Naive thymus-derived CD8-positive, alpha-beta T cell (primary cell): ENCODE measurements around the gene DCAF10. TPM values are rescaled to one million over a fixed set of nuclear protein-coding genes. Genes with fewer than 3 reads are reported as not detected.
"Not testable (repeated sequence)": the region's sequence is repeated elsewhere in the genome, so short reads cannot be mapped to it uniquely, and the experiment has no call there.

Experiments used
- ATAC-seq, 2 donors: fragments of 150-1000 bp; cut with Tn5 transposase in 1 of 2; sonication (Bioruptor Pico), chemical (Tn5 transposase) in 1 of 2; 1 replicate in 1 of 2; 2 replicates in 1 of 2; pipeline ENCODE4 v1.10.0; 2021; ENCODE audit warnings: mild to moderate bottlenecking in 2 of 2, moderate library complexity in 2 of 2
- POLR2A ChIA-PET: fragments of 350-600 bp; sonication (Branson Sonifier 250); formaldehyde crosslinking; loops from one replicate; lab custom pipeline; 2021; ENCODE audit warnings: antibody characterized with exemption; lab: Charles Lee
- DNase-seq, 10 donors: peaks; one replicate each; pipeline versions ENCODE4 v3.0.0 to v3.0.0-alpha.2; 2020 to 2022
- H3K27ac Mint-ChIP-seq, 10 donors: one replicate each; pipeline ENCODE4 v1.8.0; 2020 to 2022; ENCODE audit warnings: mild to moderate bottlenecking in 10 of 10, mixed read lengths in 10 of 10, moderate library complexity in 4 of 10, inconsistent platforms in 1 of 10
- H3K27me3 Mint-ChIP-seq, 5 donors: one replicate each; pipeline ENCODE4 v1.8.0; 2021 to 2022; ENCODE audit warnings: mixed read lengths in 5 of 5
- H3K36me3 Mint-ChIP-seq, 3 donors: one replicate each; pipeline ENCODE4 v1.8.0; 2020 to 2022; ENCODE audit warnings: mixed read lengths in 3 of 3, mild to moderate bottlenecking in 2 of 3, inconsistent platforms in 1 of 3
- H3K4me1 Mint-ChIP-seq, 4 donors: one replicate each; pipeline ENCODE4 v1.8.0; 2021 to 2022; ENCODE audit warnings: mixed read lengths in 4 of 4
- H3K4me3 Mint-ChIP-seq, 10 donors: one replicate each; pipeline ENCODE4 v1.8.0; 2020 to 2022; ENCODE audit warnings: mild to moderate bottlenecking in 10 of 10, mixed read lengths in 10 of 10, moderate library complexity in 6 of 10, inconsistent platforms in 1 of 10
- H3K9me3 Mint-ChIP-seq, 9 donors: one replicate each; pipeline ENCODE4 v1.8.0; 2020 to 2022; ENCODE audit warnings: mixed read lengths in 9 of 9, mild to moderate bottlenecking in 3 of 9, inconsistent platforms in 1 of 9, moderate library complexity in 1 of 9
- polyA plus RNA-seq, 3 donors: library from polyadenylated mRNA; unstranded; fragments of 300-500 nt; fragmentation: Illumina TruSeq; gene quantifications; one replicate each; pipeline ENCODE4 v1.2.3, GENCODE V29; 2021
- total RNA-seq, 8 experiments: library from RNA in 2 of 8; stranded (reverse) in 2 of 8; gene quantifications; one replicate each; pipeline ENCODE4 v1.2.3 and lab custom pipeline; 2021 to 2026

DCAF10 gene
- total RNA-seq (10 to 100 TPM; 23.6 to 25.2 TPM), polyA plus RNA-seq (10 to 100 TPM; 27.3 to 35.0 (median 28.5) TPM), total RNA-seq (lab: John Stamatoyannopoulos, UW) (22.1 to 66.4 (median 54.2) reads per million in 6 experiments)

DNA sequence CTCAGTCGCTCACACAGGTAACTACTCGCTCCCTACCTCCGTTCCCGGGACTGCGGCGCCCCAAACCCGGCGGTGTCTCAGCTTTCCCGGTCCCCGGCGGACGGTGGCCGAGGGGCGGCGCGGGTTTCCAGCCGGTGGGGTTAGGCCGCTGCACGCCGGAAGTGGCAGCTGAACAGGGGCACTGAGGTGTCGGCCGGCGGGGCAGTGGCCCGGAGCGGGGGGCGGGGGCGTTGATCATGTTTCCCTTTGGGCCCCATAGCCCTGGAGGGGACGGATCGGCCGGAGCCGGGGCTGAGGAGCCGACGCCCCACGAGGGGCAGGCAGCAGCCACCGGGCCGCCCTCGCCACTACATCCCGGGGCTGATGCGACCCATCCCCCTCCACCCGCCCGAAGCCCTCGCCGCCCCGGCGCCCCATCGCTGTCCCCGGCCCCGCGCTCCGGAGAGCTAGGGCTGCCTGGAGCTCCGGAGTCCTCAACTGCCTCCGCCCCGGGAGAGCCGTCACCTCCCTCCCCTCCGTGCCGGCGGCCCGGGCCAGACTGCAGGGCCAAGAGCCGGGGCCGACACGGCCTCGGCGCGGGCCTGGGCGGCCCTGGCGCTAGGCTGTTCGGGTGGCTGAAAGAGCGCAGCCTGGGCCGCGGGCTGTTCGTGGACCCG is at the start of gene DCAF10:
DCAF10 (plus strand) TSS at position 167 of the 656 bp plus-strand sequence; CDS start at position 237, 70 bp downstream.
- POLR2A ChIA-PET, result interaction anchor here (0.6 to 3.5 kb wide), 5 partner anchors 10 to 34 kb away, joined by 3 to 58 read pairs (median 3); partner anchors contain the start of gene EXOSC3
- Mint-ChIP-seq H3K36me3 (peaks cover 0 to 11% (median 3%) of the 10 kb centered on the region in 3 donors), H3K4me3 (peak within 1 kb of the TSS; percentile 87 to 96 (median 91)), H3K9me3 (no peaks in the 10 kb centered on the region), H3K4me1 (peaks cover 12 to 43% (median 39%) of the 10 kb centered on the region in 4 donors), H3K27ac (peak within 1 kb of the TSS; percentile 78 to 96 (median 89)), H3K27me3 (no peaks in the 10 kb centered on the region)
- peak; percentile 83 for ATAC-seq
- peak; percentile 76 to 95 (median 88) for DNase-seq

- Mint-ChIP-seq H3K27ac (peak overlapping the region in 6 of 10 donors; percentile 65 to 89 (median 84)), H3K27me3 (no peaks in the 10 kb centered on the region), H3K36me3 (no peaks in the 10 kb centered on the region), H3K4me1 (peaks cover 17 to 36% (median 27%) of the 10 kb centered on the region in 4 donors), H3K4me3 (peak overlapping the region in 9 of 10 donors; percentile 17 to 75 (median 34)), H3K9me3 (no peaks in the 10 kb centered on the region)
- ATAC-seq, result no peak
- POLR2A ChIA-PET, result interaction anchor here (0.7 kb wide), 1 partner anchor 17 kb away, joined by 3 read pairs; no protein-coding TSS in a partner anchor
- DNase-seq, result no peak
These were observed 49.4 kb upstream of the DCAF10 start for GRCh38 chr9:37751186-37751585.

- H3K27me3 Mint-ChIP-seq, POLR2A ChIA-PET, DNase-seq, H3K27ac Mint-ChIP-seq, H3K36me3 Mint-ChIP-seq, H3K9me3 Mint-ChIP-seq, ATAC-seq, H3K4me3 Mint-ChIP-seq: not testable (repeated sequence)
- H3K4me1 Mint-ChIP-seq, result peaks cover 17 to 38% (median 30%) of the 10 kb centered on the region in 4 donors
These were observed 48.9 kb upstream of the DCAF10 start for GRCh38 chr9:37751704-37752103.

GRCh38 chr9:37752112-37752511 is 48.5 kb upstream of the DCAF10 start:
- POLR2A ChIA-PET, result interaction anchor here (1.6 kb wide), 1 partner anchor 160 kb away, joined by 3 read pairs; the partner anchor contains the start of gene TOMM5
- not testable (repeated sequence) for H3K27me3 Mint-ChIP-seq, ATAC-seq, H3K9me3 Mint-ChIP-seq, DNase-seq, H3K36me3 Mint-ChIP-seq
- Mint-ChIP-seq H3K4me1 (peaks cover 17 to 38% (median 31%) of the 10 kb centered on the region in 4 donors), H3K4me3 (peak overlapping the region in 3 of 10 donors; percentile 79 to 95 (median 90)), H3K27ac (peak overlapping the region in 1 of 10 donors; percentile 83)

DNA sequence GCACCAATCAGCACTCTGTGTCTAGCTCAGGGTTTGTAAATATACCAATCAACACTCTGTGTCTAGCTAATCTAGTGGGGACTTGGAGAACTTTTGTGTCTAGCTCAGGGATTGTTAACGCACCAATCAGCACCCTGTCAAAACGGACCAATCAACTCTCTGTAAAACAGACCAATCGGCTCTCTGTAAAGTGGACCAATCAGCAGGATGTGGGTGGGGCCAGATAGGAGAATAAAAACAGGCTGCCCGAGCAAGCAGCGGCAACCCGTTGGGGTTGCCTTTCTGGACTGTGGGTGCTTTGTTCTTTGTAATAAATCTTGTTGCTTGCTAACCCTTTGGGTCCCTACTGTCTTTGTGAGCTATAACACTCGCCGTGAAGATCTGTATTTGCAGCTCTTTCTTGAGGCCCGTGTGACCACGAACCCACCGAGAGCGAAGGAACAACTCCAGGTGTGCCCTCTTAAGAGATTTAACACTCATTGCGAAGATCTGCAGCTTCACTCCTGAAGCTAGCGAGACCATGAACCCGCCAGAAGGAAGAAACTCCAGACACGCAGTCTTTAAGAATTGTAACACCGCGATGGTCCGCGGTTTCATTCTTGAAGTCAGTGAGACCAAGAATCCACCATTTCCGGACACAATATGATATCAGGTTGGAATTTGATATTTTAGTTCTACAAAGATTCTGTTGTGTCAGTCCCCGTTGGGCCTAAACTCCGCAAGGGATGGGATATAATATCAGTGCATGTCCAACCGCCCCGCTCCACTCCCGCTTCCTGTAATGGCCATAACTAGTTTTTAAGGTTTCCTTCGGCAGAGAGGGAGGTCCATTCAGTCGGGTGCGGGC is 47.7 kb upstream of the DCAF10 start:
- Mint-ChIP-seq H3K9me3 (no peaks in the 10 kb centered on the region), H3K4me1 (peaks cover 17 to 42% (median 33%) of the 10 kb centered on the region in 4 donors), H3K27me3 (no peaks in the 10 kb centered on the region), H3K36me3 (peaks cover 0 to 10% (median 0%) of the 10 kb centered on the region in 3 donors), H3K27ac (peak overlapping the region; percentile 83 to 97 (median 95)), H3K4me3 (peak overlapping the region; percentile 90 to 99 (median 96))
- no peak for ATAC-seq
- POLR2A ChIA-PET, result interaction anchor here (1.2 to 1.6 kb wide), 2 partner anchors 32 to 160 kb away, joined by 3 to 9 read pairs; partner anchors contain the start of genes EXOSC3 and TOMM5
- peak in 1 of 10 donors; percentile 14 for DNase-seq

GRCh38 chr9:37753489-37754190 is 47.0 kb upstream of the DCAF10 start, which contains the start of gene TRMT10B:
Gene TRMT10B (plus strand): TSS chr9:37753805. CDS start chr9:37761932, 8,127 bp downstream.
- Mint-ChIP-seq H3K27ac (peak within 1 kb of the TSS; percentile 83 to 97 (median 95)), H3K36me3 (peaks cover 0 to 10% (median 0%) of the 10 kb centered on the region in 3 donors), H3K4me1 (peaks cover 17 to 43% (median 34%) of the 10 kb centered on the region in 4 donors), H3K9me3 (no peaks in the 10 kb centered on the region), H3K27me3 (no peaks in the 10 kb centered on the region), H3K4me3 (peak within 1 kb of the TSS; percentile 90 to 99 (median 96))
- DNase-seq, result peak; percentile 53 to 84 (median 66)
- peak; percentile 91 to 94 for ATAC-seq
- POLR2A ChIA-PET, result interaction anchor here (1.2 to 1.6 kb wide), 2 partner anchors 31 to 161 kb away, joined by 3 to 9 read pairs; partner anchors contain the start of genes EXOSC3 and TOMM5

- no peak for ATAC-seq
- no peak for DNase-seq
- Mint-ChIP-seq H3K4me3 (no peak overlapping the region), H3K36me3 (peaks cover 0 to 28% (median 1%) of the 10 kb centered on the region in 3 donors), H3K27ac (peak overlapping the region in 2 of 10 donors; percentile 15 to 17), H3K27me3 (no peaks in the 10 kb centered on the region), H3K4me1 (peaks cover 15 to 47% (median 34%) of the 10 kb centered on the region in 4 donors), H3K9me3 (no peaks in the 10 kb centered on the region)
- POLR2A ChIA-PET, result no interaction called here
These were observed 41.9 kb upstream of the DCAF10 start for GRCh38 chr9:37758747-37759146.

DNA sequence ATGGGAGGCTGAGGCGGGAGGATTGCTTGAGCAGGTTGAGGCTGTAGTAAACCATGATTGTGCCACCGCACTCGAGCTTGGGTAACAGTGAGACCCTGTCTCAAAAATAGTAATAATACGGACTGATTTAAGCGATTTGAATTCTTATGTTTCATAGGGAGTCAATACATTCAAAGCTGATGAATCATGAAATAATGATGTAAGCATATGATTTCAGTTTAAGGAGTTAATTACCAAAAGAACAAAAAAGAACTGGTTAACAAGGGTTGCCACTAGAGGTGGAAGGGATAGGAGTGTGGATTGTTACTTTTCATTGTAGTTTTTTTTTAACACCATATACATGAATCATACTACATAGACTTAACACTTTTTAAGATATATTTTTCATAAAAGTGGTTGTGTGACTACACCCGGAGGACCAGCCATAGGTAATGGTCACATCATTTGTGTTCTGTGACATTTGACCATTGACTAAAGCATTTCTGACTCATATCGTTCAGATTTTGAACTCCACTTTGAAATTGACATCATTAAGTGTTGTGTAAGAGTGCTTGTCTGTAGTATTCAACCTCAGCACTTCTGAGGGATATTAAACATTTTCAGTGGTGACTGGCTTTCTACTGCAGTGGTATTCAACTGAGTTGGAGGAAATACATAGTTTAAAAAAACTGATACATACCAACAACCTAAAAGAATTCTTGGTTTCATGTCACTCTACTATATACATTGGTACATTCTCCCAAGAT is 40.0 kb upstream of the DCAF10 start:
- Mint-ChIP-seq H3K4me3 (no peak overlapping the region), H3K36me3 (peaks cover 0 to 43% (median 9%) of the 10 kb centered on the region in 3 donors), H3K27ac (no peak overlapping the region), H3K4me1 (peaks cover 4 to 29% (median 18%) of the 10 kb centered on the region in 4 donors), H3K27me3 (no peaks in the 10 kb centered on the region), H3K9me3 (no peaks in the 10 kb centered on the region)
- POLR2A ChIA-PET, result interaction anchor here (0.6 kb wide), 1 partner anchor 32 kb away, joined by 3 read pairs; no protein-coding TSS in a partner anchor
- DNase-seq (no peak), ATAC-seq (no peak)

- POLR2A ChIA-PET, result no interaction called here
- H3K27me3 Mint-ChIP-seq, result no peaks in the 10 kb centered on the region
- H3K36me3 Mint-ChIP-seq, result peaks cover 0 to 48% (median 9%) of the 10 kb centered on the region in 3 donors
- ATAC-seq, result no peak
- no peak overlapping the region for H3K4me3 Mint-ChIP-seq
- no peaks in the 10 kb centered on the region for H3K9me3 Mint-ChIP-seq
- DNase-seq, result no peak
- peaks cover 4 to 24% (median 10%) of the 10 kb centered on the region in 4 donors for H3K4me1 Mint-ChIP-seq
- H3K27ac Mint-ChIP-seq, result peak overlapping the region in 4 of 10 donors; percentile 36 to 91 (median 84)
These were observed 39.1 kb upstream of the DCAF10 start for GRCh38 chr9:37761511-37761910.

DNA sequence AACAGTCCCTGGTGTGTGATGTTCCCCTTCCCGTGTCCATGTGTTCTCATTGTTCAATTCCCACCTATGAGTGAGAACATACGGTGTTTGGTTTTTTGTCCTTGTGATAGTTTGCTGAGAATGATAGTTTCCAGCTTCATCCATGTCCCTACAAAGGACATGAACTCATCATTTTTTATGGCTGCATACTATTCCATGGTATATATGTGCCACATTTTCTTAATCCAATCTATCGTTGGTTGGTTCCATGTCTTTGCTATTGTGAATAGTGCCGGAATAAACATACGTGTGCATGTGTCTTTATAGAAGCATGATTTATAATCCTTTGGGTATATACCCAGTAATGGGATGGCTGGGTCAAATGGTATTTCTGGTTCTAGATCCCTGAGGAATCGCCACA is 35.3 kb upstream of the DCAF10 start:
- peaks cover 0 to 62% (median 9%) of the 10 kb centered on the region in 3 donors for H3K36me3 Mint-ChIP-seq
- POLR2A ChIA-PET, H3K4me3 Mint-ChIP-seq, ATAC-seq, DNase-seq, H3K27ac Mint-ChIP-seq, H3K27me3 Mint-ChIP-seq, H3K9me3 Mint-ChIP-seq: not testable (repeated sequence)
- peaks cover 2 to 23% (median 6%) of the 10 kb centered on the region in 4 donors for H3K4me1 Mint-ChIP-seq

- H3K9me3 Mint-ChIP-seq, result no peaks in the 10 kb centered on the region
- peaks cover 0 to 62% (median 5%) of the 10 kb centered on the region in 3 donors for H3K36me3 Mint-ChIP-seq
- DNase-seq (no peak), ATAC-seq (no peak)
- peak overlapping the region in 5 of 10 donors; percentile 25 to 75 (median 44) for H3K27ac Mint-ChIP-seq
- POLR2A ChIA-PET, result interaction anchor here (1.5 kb wide), 1 partner anchor 15 kb away, joined by 6 read pairs; the partner anchor contains the start of gene EXOSC3
- H3K4me3 Mint-ChIP-seq, result no peak overlapping the region
- peaks cover 0 to 19% (median 5%) of the 10 kb centered on the region in 4 donors for H3K4me1 Mint-ChIP-seq
- no peaks in the 10 kb centered on the region for H3K27me3 Mint-ChIP-seq
These were observed 31.3 kb upstream of the DCAF10 start for GRCh38 chr9:37769306-37769705.
